Measurements from ENCODE around the gene ITGAD. TPM values are rescaled to one million over a fixed set of nuclear protein-coding genes. Genes with fewer than 3 reads are reported as not detected.

The ITGAD gene
- total and polyA plus RNA-seq, 2 donors (not counting 1 experiment from before 2014, with no cell fraction given) = 0.19 TPM; not detected in 1

- Mint-ChIP-seq H3K4me1 (peaks cover 16% of the 10 kb centered on the region), H3K27me3 (no peaks in the 10 kb centered on the region), H3K27ac (peak overlapping the region; percentile 64), H3K9me3 (ENCODE audit: insufficient read depth) (no peaks in the 10 kb centered on the region), H3K4me3 (peak overlapping the region; percentile 29)
- CTCF ChIA-PET = no interaction called here
- no peak for TF ChIP-seq CTCF (IDR thresholded peaks at IDR 0.05)
- TF ChIP-seq EZH2 (IDR thresholded peaks at IDR 0.05; ENCODE audit: borderline replicate concordance, insufficient read depth, low read depth, low read length, poor library complexity, severe bottlenecking) = no peak
- Histone ChIP-seq H3K4me3 (ENCODE audit: control extremely low read depth in 1 of 5, extremely low read depth in 1 of 5, insufficient read depth in 1 of 5, low read depth in 2 of 5, low read length in 4 of 5) (no peak overlapping the region), H4K20me1 (ENCODE audit: control insufficient read depth, insufficient read depth, low read length, poor library complexity, severe bottlenecking) (no peaks in the 10 kb centered on the region), H3K4me2 (replicated peaks; ENCODE audit: low read depth, low read length, poor library complexity, severe bottlenecking) (no peak overlapping the region), H2AFZ (ENCODE audit: insufficient read depth, low read depth, low read length, poor library complexity, severe bottlenecking) (no peak overlapping the region), H3K4me1 (ENCODE audit: control insufficient read depth in 2 of 2, insufficient read depth in 2 of 2, low read length in 2 of 2) (peaks cover 0 to 11% of the 10 kb centered on the region in 2 donors), H3K9ac (ENCODE audit: low read length) (no peak overlapping the region), H3K79me2 (ENCODE audit: control insufficient read depth, insufficient read depth, low read length) (no peaks in the 10 kb centered on the region), H3K36me3 (replicated peaks in 1 of 2; ENCODE audit: control extremely low read depth in 1 of 2, control insufficient read depth in 1 of 2, extremely low read depth in 1 of 2, insufficient read depth in 2 of 2, low read length in 1 of 2) (no peaks in the 10 kb centered on the region), H3K27ac (ENCODE audit: low read length in 2 of 2) (no peak overlapping the region), H3K9me3 (ENCODE audit: control extremely low read depth in 1 of 3, control insufficient read depth in 2 of 3, insufficient read depth in 1 of 3, low read length in 2 of 3) (no peaks in the 10 kb centered on the region), H3K27me3 (replicated peaks in 1 of 4; ENCODE audit: control extremely low read depth in 1 of 4, control insufficient read depth in 3 of 4, insufficient read depth in 4 of 4, low read length in 3 of 4) (no peaks in the 10 kb centered on the region)
- intact Hi-C loops (cut with micrococcal nuclease) = no loop called here
- no peak for DNase-seq
- 97% methylated on average over 5 of the region's 7 CpGs for WGBS (ENCODE audit: insufficient coverage)
- no peak for ATAC-seq (ENCODE audit: low read depth)
- POLR2A ChIA-PET = no interaction called here
Measured at GRCh38 chr16:31365131-31365865, 27.8 kb upstream of the ITGAD start.

GRCh38 chr16:31367853-31368252, 25.3 kb upstream of the ITGAD start:
- H3K27ac Mint-ChIP-seq = no peak overlapping the region
- intact Hi-C loops (cut with micrococcal nuclease) = no loop called here

More at GRCh38 chr16:31367853-31368252, 25.3 kb upstream of the ITGAD start:
- peaks cover 16% of the 10 kb centered on the region for H3K4me1 Mint-ChIP-seq
- Histone ChIP-seq H3K9ac (ENCODE audit: low read length) (no peak overlapping the region), H3K4me2 (replicated peaks; ENCODE audit: low read depth, low read length, poor library complexity, severe bottlenecking) (no peak overlapping the region), H3K4me1 (ENCODE audit: control insufficient read depth in 2 of 2, insufficient read depth in 2 of 2, low read length in 2 of 2) (peaks cover 0 to 11% of the 10 kb centered on the region in 2 donors), H4K20me1 (ENCODE audit: control insufficient read depth, insufficient read depth, low read length, poor library complexity, severe bottlenecking) (no peaks in the 10 kb centered on the region), H3K36me3 (replicated peaks in 1 of 2; ENCODE audit: control extremely low read depth in 1 of 2, control insufficient read depth in 1 of 2, extremely low read depth in 1 of 2, insufficient read depth in 2 of 2, low read length in 1 of 2) (no peaks in the 10 kb centered on the region), H3K27me3 (replicated peaks in 1 of 4; ENCODE audit: control extremely low read depth in 1 of 4, control insufficient read depth in 3 of 4, insufficient read depth in 4 of 4, low read length in 3 of 4) (no peaks in the 10 kb centered on the region), H3K9me3 (ENCODE audit: control extremely low read depth in 1 of 3, control insufficient read depth in 2 of 3, insufficient read depth in 1 of 3, low read length in 2 of 3) (no peaks in the 10 kb centered on the region), H3K4me3 (ENCODE audit: control extremely low read depth in 1 of 5, extremely low read depth in 1 of 5, insufficient read depth in 1 of 5, low read depth in 2 of 5, low read length in 4 of 5) (no peak overlapping the region), H3K27ac (ENCODE audit: low read length in 2 of 2) (no peak overlapping the region), H3K79me2 (ENCODE audit: control insufficient read depth, insufficient read depth, low read length) (no peaks in the 10 kb centered on the region), H2AFZ (ENCODE audit: insufficient read depth, low read depth, low read length, poor library complexity, severe bottlenecking) (no peak overlapping the region)
- ChIA-PET POLR2A (no interaction called here), CTCF (interaction anchor here (0.7 to 0.8 kb wide), 3 partner anchors 9 to 188 kb away, joined by 3 to 4 read pairs (median 3); partner anchors contain the start of gene FUS)
- H3K9me3 Mint-ChIP-seq (ENCODE audit: insufficient read depth) = no peaks in the 10 kb centered on the region
- WGBS (ENCODE audit: insufficient coverage) = 40% methylated on average over 2 of the region's 3 CpGs
- no peaks in the 10 kb centered on the region for H3K27me3 Mint-ChIP-seq
- no peak overlapping the region for H3K4me3 Mint-ChIP-seq
- TF ChIP-seq CTCF (IDR thresholded peaks at IDR 0.05) (no peak), EZH2 (IDR thresholded peaks at IDR 0.05; ENCODE audit: borderline replicate concordance, insufficient read depth, low read depth, low read length, poor library complexity, severe bottlenecking) (no peak)
- DNase-seq (no peak), ATAC-seq (ENCODE audit: low read depth) (no peak)
